Left forelimb (tissue), 1 donor: ENCODE results near the gene KLHL20.

ENCODE experiments used
- DNase-seq: peaks from one replicate; pipeline ENCODE4 v3.0.0-alpha.2; 2018; ENCODE audit warnings: low spot score

The KLHL20 gene

GRCh38 chr1:173832748-173833147 lies 118.0 kb downstream of the KLHL20 start:
- DNase-seq = no peak
